GM21447 (cell line): ENCODE data around the gene SLC35B4.

Source experiments
- ATAC-seq: cut with Tn5 transposase; IDR thresholded peaks from one replicate; pipeline ENCODE4 v1.9.1; 2021; ENCODE audit not compliant: unreplicated experiment

Gene SLC35B4

GRCh38 chr7:134293002-134293740 lies 23.6 kb downstream of the SLC35B4 start:
- ATAC-seq = peak; percentile 100

- ATAC-seq = no peak
Measured at GRCh38 chr7:134290286-134290685, 26.4 kb downstream of the SLC35B4 start.

DNA sequence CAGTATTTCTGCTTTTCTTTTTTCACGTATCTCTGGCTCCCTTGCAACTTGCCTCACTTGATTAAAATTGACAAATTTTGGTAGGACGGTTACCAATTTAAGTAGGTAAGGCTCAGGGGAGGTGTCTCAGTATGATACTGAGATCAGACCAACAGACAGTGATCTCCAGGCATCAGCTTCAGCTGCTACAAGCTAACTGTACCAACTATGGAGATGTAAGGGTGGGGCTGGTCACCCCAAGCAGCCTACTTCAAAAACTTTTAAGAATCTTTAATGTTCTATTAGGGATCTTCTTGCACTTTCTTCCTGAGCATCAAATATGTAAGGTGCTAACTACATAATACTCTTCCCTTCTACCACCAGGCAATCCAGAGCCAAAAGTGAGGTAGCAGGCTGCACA lies 26.9 kb downstream of the SLC35B4 start:
- no peak for ATAC-seq

- no peak for ATAC-seq
Measured at GRCh38 chr7:134289423-134289822, 27.3 kb downstream of the SLC35B4 start.

DNA sequence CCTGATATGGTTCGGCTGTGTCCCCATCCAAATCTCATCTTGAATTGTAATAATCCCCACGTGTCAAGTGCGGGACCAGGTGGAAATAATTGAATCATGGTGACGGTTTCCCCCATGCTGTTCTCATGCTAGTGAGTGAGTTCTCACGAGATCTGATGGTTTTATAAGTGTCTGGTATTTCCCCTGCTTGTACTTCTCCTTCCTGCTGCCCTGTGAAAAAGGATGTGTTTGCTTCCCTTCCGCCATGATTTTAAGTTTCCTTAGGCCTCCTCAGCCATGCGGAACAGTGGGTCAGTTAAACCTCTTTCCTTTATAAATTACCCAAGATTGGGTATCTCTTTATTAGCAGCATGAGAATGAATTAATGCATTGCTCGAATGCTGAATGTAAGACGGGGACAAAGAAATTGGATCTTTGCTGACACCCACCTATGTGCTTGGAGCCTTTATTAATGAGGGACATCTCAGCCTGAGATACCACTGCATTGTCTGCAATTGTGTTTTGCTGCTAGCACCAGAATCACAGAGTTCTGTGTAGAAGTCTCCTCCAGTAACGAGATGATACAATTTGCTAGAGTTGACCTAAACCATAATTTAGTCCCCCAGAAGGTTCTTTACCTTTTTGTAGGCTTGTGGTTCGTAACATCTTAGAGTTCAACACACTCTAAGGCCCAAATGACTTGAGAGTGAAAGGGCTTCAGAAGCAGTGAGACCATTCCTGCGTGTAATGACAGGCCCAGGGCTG lies 28.6 kb downstream of the SLC35B4 start:
- no peak for ATAC-seq

GRCh38 chr7:134284952-134285351 lies 31.8 kb downstream of the SLC35B4 start:
- ATAC-seq = no peak

- no peak for ATAC-seq
Measured at GRCh38 chr7:134284011-134284410, 32.7 kb downstream of the SLC35B4 start.

DNA sequence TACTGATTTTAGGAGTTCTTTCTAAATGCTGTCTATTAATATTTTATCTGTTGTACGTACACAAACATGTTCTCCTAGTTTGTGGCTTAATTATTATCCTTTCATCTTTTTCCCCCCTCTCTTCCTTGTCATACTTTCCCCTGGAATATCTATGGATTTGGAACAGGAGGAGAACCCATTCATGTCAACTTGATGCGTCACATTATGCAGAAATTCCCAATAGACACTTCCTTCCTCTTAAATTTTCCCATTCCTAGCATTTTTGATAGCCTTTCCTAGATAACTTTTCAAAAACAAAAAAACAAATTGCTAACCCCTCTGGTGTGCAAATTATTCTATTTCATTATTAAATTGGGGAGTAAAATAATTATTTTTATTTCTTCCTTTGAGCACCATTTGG lies 36.2 kb downstream of the SLC35B4 start:
- ATAC-seq = no peak

DNA sequence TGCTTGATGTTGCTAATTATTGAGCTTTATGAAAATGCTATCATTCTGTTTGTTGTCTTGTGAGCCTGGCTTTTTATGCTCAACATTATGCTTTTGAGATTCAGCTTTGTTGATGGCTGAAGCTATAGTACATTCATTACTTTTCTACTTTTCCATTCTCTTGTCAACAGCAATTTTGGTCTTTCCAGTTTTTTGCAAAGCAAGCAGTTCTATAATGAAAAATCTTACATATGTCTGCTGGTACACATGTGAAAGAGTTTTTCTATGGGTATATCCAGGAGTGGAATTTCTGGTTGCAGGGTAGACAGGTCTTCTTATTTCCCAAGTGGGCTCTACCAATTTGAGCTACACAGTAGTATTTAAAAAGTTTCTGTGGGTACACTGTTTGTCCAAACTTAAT lies 36.8 kb downstream of the SLC35B4 start:
- no peak for ATAC-seq

DNA sequence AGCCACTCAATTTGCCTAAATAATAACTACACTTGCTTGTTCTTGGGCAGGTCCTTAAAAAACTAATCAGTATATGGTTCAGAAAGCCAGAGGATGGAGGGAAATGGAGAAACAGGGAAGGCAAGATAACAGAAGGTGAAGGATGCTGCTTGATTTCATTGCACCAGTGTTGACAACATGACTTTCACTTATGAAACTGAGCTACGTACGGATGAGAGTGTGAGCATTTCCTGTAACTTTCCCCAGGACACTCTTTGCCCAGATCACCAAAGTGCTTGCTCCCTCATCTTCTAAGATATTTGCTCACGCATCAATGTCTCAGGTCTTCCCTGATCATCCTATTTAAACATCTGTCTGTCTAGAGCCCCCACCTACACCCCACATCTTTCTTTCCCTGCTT lies 37.4 kb downstream of the SLC35B4 start:
- no peak for ATAC-seq

- no peak for ATAC-seq
Measured at GRCh38 chr7:134278502-134279153, 38.1 kb downstream of the SLC35B4 start.

DNA sequence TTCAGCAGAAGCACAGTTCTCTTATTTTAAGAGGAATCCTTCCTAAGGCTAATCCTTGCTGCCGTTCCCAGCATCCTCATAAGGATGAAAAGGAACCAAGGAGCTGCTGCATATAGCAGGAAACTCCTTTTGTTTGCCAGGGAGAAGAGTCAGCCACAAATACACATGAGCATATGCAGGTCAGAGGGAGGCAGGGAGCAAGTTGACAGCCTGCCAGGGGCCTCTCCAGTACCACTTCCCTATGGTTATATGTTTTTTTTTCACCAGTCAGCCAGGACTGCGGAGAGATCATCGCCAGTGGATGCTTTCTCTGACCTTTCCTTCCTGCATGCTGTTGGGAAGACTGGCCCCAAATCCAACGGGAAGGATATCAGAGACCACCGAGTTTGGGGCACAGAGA lies 39.8 kb downstream of the SLC35B4 start:
- ATAC-seq = no peak

DNA sequence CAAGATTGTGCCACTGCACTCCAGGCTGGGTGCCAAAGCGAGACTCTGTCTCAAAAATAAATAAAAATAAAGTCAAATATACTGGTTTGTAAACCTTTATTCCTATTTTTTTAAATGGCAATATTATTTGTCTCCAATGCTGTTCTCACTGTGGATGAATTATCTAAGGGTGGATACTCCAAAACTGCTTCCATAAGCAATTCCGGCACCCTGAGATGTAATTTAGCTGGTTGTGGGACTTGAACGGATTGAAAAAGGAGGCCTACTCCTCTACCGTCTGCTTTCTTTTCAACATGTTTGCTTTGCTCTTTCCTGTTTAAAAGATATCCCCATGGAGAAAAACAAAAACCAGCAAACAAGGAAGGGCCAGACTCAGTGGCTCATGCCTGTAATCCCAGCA lies 54.4 kb downstream of the SLC35B4 start:
- no peak for ATAC-seq

GRCh38 chr7:134255814-134256213 lies 60.9 kb downstream of the SLC35B4 start:
- ATAC-seq = no peak

DNA sequence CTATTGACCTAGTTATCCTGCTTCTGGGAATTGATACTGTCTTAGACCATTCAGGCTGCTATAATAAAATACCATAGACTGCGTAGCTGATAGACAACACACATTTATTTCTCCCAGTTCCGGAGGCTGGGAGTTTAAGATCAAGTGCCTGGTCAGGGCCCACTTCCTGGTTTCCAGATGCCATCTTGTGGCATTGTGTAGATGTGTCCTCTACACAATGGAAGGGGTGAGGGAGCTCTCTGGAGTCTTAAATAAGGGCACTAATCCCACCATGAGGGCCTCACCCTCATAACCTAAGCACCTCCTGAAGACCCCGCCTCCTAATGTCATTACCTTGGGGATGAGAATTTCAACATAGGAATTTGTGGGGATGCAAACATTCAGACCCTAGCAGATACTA lies 62.4 kb downstream of the SLC35B4 start:
- no peak for ATAC-seq

- ATAC-seq = no peak
Measured at GRCh38 chr7:134248196-134248595, 68.5 kb downstream of the SLC35B4 start.

- ATAC-seq = no peak
Measured at GRCh38 chr7:134246761-134247160, 70.0 kb downstream of the SLC35B4 start.

GRCh38 chr7:134246347-134246746 lies 70.4 kb downstream of the SLC35B4 start:
- no peak for ATAC-seq

DNA sequence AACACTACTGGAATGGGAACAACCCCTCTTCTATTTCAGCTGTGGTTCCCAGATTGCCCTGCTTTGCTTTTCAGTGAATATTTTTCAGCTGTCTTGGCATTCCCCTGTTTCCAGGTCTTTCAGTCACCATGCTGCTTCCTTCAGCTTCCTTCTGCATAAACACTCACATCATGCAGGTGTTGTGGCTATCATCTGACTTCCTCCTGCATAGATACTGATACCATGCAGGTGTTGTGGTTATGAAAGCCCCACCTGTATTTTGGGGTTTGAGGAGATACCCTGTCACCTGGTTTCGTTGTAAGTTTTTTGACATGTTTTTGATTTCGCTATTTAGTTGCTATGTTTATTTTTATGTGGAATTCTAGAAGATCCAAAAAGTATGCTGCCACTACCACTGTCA lies 71.5 kb downstream of the SLC35B4 start:
- ATAC-seq = no peak
